HepG2 (cell line): ENCODE data around the gene SLC12A3. TPM values are rescaled to one million over a fixed set of nuclear protein-coding genes. Genes with fewer than 3 reads are reported as not detected.

Experiments used
- ARID3A ChIP-seq: IDR thresholded peaks from 2 replicates; pipeline ENCODE4 v1.6.1; 2012; ENCODE audit warnings: low read depth, low read length, improper control_type of control experiment
- ATRX ChIP-seq: sonication (generic); formaldehyde crosslinking; IDR thresholded peaks from 2 replicates; pipeline ENCODE4 v1.4.0; 2020; ENCODE audit warnings: missing genetic modification reagents, borderline replicate concordance
- CEBPZ ChIP-seq: IDR thresholded peaks from 2 replicates; pipeline ENCODE4 v1.6.1; 2012; ENCODE audit warnings: low read length, improper control_type of control experiment
- CENPT ChIP-seq: sonication (generic); formaldehyde crosslinking; IDR thresholded peaks from 2 replicates; pipeline ENCODE4 v1.8.0; 2022; ENCODE audit warnings: low read depth, mild to moderate bottlenecking, moderate library complexity, missing genetic modification reagents
- DRAP1 ChIP-seq: IDR thresholded peaks from 2 replicates; pipeline ENCODE4 v1.6.1; 2016; ENCODE audit warnings: missing genetic modification reagents, missing compliant biosample characterization
- HNF4G ChIP-seq, 2 experiments: sonication (generic) in 1 of 2; formaldehyde crosslinking in 1 of 2; IDR thresholded peaks; 2 replicates each; pipeline versions ENCODE4 v1.4.0 to v1.6.1; 2011 to 2020; ENCODE audit warnings: borderline replicate concordance in 2 of 2, low read depth in 2 of 2, mild to moderate bottlenecking in 2 of 2, low read length in 1 of 2, missing genetic modification reagents in 1 of 2, moderate library complexity in 1 of 2
- MTA1 ChIP-seq: sonication (generic); formaldehyde crosslinking; IDR thresholded peaks from 2 replicates; pipeline ENCODE4 v1.4.0; 2020; ENCODE audit warnings: missing genetic modification reagents, mild to moderate bottlenecking, borderline replicate concordance
- NAIF1 ChIP-seq: sonication (generic); formaldehyde crosslinking; IDR thresholded peaks from 2 replicates; pipeline ENCODE4 v1.5.0; 2020; ENCODE audit warnings: mild to moderate bottlenecking, missing genetic modification reagents, borderline replicate concordance
- NCOR1 ChIP-seq: fragments of 200-600 bp; sonication (generic); IDR thresholded peaks from 2 replicates; pipeline ENCODE4 v1.7.0; 2017; ENCODE audit warnings: antibody characterized with exemption, low read length, borderline replicate concordance
- NFE2L2 ChIP-seq: fragments of 150-350 bp; IDR thresholded peaks from 2 replicates; pipeline ENCODE4 v1.6.1; 2014; ENCODE audit warnings: low read length
- NFKB2 ChIP-seq: sonication (generic); formaldehyde crosslinking; IDR thresholded peaks from 2 replicates; pipeline ENCODE4 v1.4.0; 2020; ENCODE audit warnings: missing genetic modification reagents, borderline replicate concordance
- POLR2G ChIP-seq: fragments of 200-400 bp; formaldehyde crosslinking; IDR thresholded peaks from 2 replicates; pipeline ENCODE4 v1.6.1; 2018; ENCODE audit warnings: mild to moderate bottlenecking, low read depth, low read length, moderate library complexity
- RXRA ChIP-seq: sonication (generic); formaldehyde crosslinking; IDR thresholded peaks from 2 replicates; pipeline ENCODE4 v1.5.1; 2020; ENCODE audit warnings: missing genetic modification reagents
- STAT6 ChIP-seq: sonication (generic); formaldehyde crosslinking; IDR thresholded peaks from 2 replicates; pipeline ENCODE4 v1.4.0; 2020; ENCODE audit warnings: missing genetic modification reagents, mild to moderate bottlenecking, borderline replicate concordance
- ZBTB26 ChIP-seq: IDR thresholded peaks from 2 replicates; pipeline ENCODE4 v1.6.1; 2016; ENCODE audit warnings: missing compliant biosample characterization, missing genetic modification reagents, borderline replicate concordance
- ZNF24 ChIP-seq: fragments of 450-650 bp; IDR thresholded peaks from 2 replicates; pipeline ENCODE4 v1.6.1; 2017; ENCODE audit warnings: antibody characterized with exemption, mild to moderate bottlenecking
- ZNF616 ChIP-seq: sonication (generic); formaldehyde crosslinking; IDR thresholded peaks from 2 replicates; pipeline ENCODE4 v1.5.0; 2020; ENCODE audit warnings: low read depth, mild to moderate bottlenecking, missing genetic modification reagents
- ZNF766 ChIP-seq: sonication (generic); formaldehyde crosslinking; IDR thresholded peaks from 2 replicates; pipeline ENCODE4 v1.5.0; 2020; ENCODE audit warnings: missing genetic modification reagents, borderline replicate concordance
- polyA plus RNA-seq, 8 experiments: library from polyadenylated mRNA; depleted of rRNA in 3 of 8; stranded (reverse) in 7 of 8; unstranded in 1 of 8; fragments of >200 nt; fragmentation: Illumina TruSeq in 4 of 8; extraction: Trizol in 4 of 8; gene quantifications; 2 replicates each; pipeline versions ENCODE4 v1.2.1 to v1.2.3, GENCODE V29; 2011 to 2016; ENCODE audit warnings: low read depth in 4 of 8, missing spikeins in 1 of 8, mixed read lengths in 1 of 8; ENCODE audit not compliant: insufficient read depth in 1 of 8
- total RNA-seq, 5 experiments: library from RNA; depleted of rRNA; stranded (reverse); fragments of >200 nt; fragmentation: Illumina TruSeq; extraction: Trizol; gene quantifications; 2 replicates each; pipeline ENCODE4 v1.2.3, GENCODE V29; 2016; ENCODE audit warnings: low read depth in 1 of 5

The SLC12A3 gene
- total and polyA plus RNA-seq, 2 of the 13 experiments (the other 11 are each of a cell fraction or from before 2014, with no cell fraction given): 6.2 TPM; not detected in 1

GRCh38 chr16:56849690-56850680, 15.0 kb upstream of the SLC12A3 start (continued):
- TF ChIP-seq ZNF616 (CRISPR knock-in tag) (no peak), HNF4G (IDR thresholded peaks at IDR 0.05; ENCODE audit: borderline replicate concordance, low read depth, low read length) (peak; percentile 43; the same call in 1 of the 2 replicates), HNF4G (CRISPR knock-in tag; IDR thresholded peaks at IDR 0.05; ENCODE audit: borderline replicate concordance, low read depth) (no peak), STAT6 (CRISPR knock-in tag) (no peak), NFE2L2 (no peak), CENPT (CRISPR knock-in tag) (no peak), NCOR1 (no peak; the same call in 1 of the 2 replicates), ARID3A (no peak), ZNF766 (no peak), POLR2G (no peak), DRAP1 (CRISPR knock-in tag) (no peak), ATRX (CRISPR knock-in tag) (no peak), NFKB2 (CRISPR knock-in tag) (0 out of 2 replicates have a peak, but pooled peaks have one; percentile 14), CEBPZ (no peak), RXRA (CRISPR knock-in tag) (peak; percentile 45; the same call in 1 of the 2 replicates), NAIF1 (CRISPR knock-in tag) (no peak), MTA1 (CRISPR knock-in tag) (no peak), ZBTB26 (no peak), ZNF24 (no peak)
